Left colon (tissue), 2 donors: Measurements from ENCODE around the gene KRT20. TPM values are rescaled to one million over a fixed set of nuclear protein-coding genes. Genes with fewer than 3 reads are reported as not detected.

Experiments used
- ATAC-seq: fragments of 200-7000 bp; cut with Tn5 transposase; one replicate; pipeline ENCODE4 v1.9.1; 2020; ENCODE audit warnings: mild to moderate bottlenecking, moderate library complexity
- DNase-seq, 2 donors: peaks; one replicate each; pipeline ENCODE4 v3.0.0-alpha.2; 2020
- intact Hi-C, 2 donors: fragments of 100-400 bp; cut with DNase I in 1 of 2; cut with micrococcal nuclease in 1 of 2; formaldehyde crosslinking; loops; one replicate each; pipeline versions ENCODE4 v1.11.2 to v1.14.0; 2022; cut with DNase I, micrococcal nuclease
- total RNA-seq, 2 donors: library from RNA; stranded (reverse); fragmentation: NEBNext Ultra II Directional; extraction: Animal tissue kit (Norgen Biotek cat#: 25700); gene quantifications; one replicate each; pipeline ENCODE4 v1.2.1, GENCODE V29; 2021
- donor health status: DM: no; HTN: no; CAD: no.
- donor health status: DM: yes; HTN: yes; CAD: no.

The KRT20 gene
- total RNA-seq, 2 donors from 2014 or later = 1,413 to 1,967 TPM

DNA sequence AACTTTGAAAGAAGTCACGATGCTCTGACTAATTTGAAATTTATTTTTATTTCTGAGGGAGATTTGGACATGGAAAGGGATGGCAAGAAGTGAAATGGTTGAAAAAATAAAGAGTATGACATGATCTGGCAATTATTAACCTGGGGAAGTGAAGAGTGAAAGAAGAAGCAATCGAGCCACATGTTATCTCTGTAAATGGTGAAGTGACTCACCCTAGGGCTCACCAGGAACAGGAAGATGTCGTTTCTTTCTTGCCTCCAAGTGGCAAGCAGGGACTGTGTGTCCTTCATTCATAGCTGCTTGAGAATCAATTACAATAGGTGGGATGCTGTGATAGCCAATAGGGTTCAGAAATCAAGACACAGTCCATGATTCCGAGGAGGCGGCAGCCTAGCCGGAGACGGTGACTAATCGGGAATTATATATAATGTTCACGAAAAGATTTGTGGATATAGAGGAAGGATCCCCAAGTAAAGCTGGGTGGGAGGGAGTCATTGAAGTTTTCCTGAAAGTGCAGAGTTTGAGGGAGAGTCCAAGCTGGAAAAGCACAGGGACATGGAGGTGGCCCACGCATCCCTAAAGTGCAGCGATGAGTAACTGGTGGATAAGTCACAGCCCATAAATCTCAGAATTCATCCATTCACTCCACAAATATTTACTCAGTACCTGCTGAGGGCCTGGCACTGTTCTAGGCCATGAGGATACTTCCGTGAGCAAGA lies 18.2 kb upstream of the KRT20 start:
- DNase-seq (peak; percentile 50 to 73), ATAC-seq (peak; percentile 63)
- intact Hi-C loops = loop anchor here in 1 of 2 donors (10.0 kb wide), 2 partner anchors 642 to 762 kb away; no protein-coding TSS in a partner anchor

GRCh38 chr17:40902498-40902897 lies 17.5 kb upstream of the KRT20 start:
- ATAC-seq (peak; percentile 1), DNase-seq (no peak)
- intact Hi-C loops = loop anchor here in 1 of 2 donors (10.0 kb wide), 2 partner anchors 642 to 762 kb away; no protein-coding TSS in a partner anchor

GRCh38 chr17:40901981-40902474 lies 17.0 kb upstream of the KRT20 start:
- ATAC-seq (peak; percentile 70), DNase-seq (peak; percentile 50 to 78)
- intact Hi-C loops = loop anchor here in 1 of 2 donors (10.0 kb wide), 2 partner anchors 643 to 763 kb away; no protein-coding TSS in a partner anchor

DNA sequence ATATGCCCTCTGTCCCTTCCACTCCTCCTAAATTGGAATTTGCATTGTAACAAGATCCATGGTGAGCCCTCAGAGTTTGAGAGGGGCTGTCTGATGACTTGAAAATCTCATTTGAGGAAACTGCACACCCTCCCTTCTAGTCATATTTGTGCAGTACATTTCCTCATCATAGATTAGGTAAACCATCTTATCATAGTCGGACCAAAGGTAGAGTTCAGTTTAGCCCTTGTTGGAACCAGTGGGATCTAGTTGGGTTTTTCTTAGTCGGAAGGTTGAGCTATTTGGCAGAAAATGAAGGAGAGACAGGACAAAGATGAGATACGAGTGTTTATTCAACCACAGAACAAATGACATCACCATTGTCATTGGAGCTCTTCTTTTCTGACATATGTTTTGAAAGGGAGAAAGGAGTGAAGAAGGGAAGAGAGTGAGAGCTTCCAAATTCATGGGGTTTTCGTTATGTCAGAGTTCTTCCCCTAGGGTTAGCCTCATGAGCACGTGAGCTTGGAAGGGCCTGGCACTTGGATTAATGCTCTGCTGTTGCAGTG lies 15.8 kb upstream of the KRT20 start:
- peak; percentile 27 for ATAC-seq
- DNase-seq = no peak
- intact Hi-C loops = loop anchor here in 1 of 2 donors (10.0 kb wide), 2 partner anchors 644 to 764 kb away; no protein-coding TSS in a partner anchor

DNA sequence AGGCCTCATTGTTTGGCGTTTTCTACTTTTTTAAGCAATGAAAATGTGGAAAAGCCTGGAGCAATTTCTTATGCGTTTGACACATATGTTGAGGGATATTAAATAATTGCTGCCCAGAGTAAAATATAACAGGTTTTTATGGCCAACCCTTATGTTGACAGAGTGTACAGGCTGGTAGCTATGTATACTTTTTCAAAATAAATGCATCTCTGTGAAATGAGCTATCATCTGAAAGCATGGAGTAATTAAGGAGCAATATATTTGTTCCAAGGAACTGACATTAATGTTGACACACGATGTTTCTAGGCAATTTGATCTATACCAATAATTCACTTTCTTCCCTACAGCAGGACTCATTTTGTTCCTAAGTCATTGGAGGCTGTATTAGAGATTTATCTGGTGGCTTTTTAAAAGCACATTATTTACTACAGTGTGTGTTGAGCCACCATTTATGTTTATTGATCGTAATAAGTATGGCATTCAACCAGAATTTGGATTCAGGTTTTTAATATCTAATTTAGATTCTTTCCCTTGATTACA lies 11.9 kb upstream of the KRT20 start:
- intact Hi-C loops = no loop called here
- DNase-seq (no peak), ATAC-seq (no peak)

DNA sequence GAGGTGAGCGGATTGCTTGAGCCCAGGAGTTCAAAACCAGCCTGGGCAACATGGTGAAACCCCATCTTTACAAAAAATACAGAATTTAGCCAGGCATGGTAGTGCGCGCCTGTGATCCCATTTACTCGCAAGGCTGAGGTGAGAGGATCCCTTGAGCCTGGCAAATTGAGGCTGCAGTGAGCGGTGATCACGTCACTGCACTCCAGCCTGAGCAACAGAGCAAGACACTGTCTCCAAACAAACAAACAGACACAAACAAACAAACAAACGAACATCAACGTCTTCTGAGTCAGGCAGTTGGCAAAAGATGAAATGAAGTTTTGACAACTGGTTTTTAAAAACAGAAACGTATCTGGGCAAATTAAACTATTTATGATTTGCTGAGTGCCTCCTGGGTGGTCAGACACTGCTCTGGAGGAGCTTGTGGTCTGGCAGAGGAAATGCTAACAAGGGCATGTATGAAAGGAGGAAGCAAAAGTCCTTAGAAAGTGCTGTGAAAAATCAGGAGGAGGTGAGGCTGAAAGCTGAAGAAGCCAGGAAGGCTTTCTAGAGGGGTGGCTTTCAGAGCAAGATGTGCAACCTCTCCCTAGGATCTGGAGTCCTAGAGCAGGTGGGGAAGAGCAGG lies 10.2 kb upstream of the KRT20 start:
- ATAC-seq (no peak), DNase-seq (no peak)
- intact Hi-C loops = no loop called here

GRCh38 chr17:40888196-40888720 lies 3.2 kb upstream of the KRT20 start:
- DNase-seq = no peak

GRCh38 chr17:40886090-40886489 lies 1.0 kb upstream of the KRT20 start:
- intact Hi-C loops = no loop called here
- ATAC-seq = peak; percentile 16
- no peak for DNase-seq

More at GRCh38 chr17:40888196-40888720, 3.2 kb upstream of the KRT20 start:
- intact Hi-C loops = no loop called here
- no peak for ATAC-seq

- ATAC-seq (peak; percentile 83), DNase-seq (no peak)
- intact Hi-C loops = no loop called here
Measured at GRCh38 chr17:40883626-40884334, 1.3 kb downstream of the KRT20 start.

- no peak for ATAC-seq
- DNase-seq = no peak
- intact Hi-C loops = no loop called here
Measured at GRCh38 chr17:40883031-40883430, 2.0 kb downstream of the KRT20 start.

DNA sequence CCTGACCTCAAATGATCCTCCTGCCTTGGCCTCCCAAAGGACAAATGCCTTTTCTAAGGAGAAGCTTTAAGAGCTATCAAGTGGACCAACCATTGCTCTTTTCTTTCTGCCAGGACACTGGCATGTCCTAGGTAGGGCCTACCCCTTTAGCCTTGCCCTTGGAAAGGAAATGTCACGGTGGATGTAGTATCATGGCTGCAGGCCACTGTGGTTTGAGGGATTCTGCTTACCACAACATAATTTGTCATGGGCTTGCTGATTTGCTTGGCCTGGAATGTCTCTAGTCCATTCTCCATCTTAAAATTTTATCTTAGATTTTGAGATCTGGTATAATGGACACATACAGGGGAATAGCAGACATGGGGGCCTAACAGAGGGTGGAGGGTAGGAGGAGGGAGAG lies 6.0 kb downstream of the KRT20 start:
- intact Hi-C loops = no loop called here
- DNase-seq (no peak), ATAC-seq (no peak)

DNA sequence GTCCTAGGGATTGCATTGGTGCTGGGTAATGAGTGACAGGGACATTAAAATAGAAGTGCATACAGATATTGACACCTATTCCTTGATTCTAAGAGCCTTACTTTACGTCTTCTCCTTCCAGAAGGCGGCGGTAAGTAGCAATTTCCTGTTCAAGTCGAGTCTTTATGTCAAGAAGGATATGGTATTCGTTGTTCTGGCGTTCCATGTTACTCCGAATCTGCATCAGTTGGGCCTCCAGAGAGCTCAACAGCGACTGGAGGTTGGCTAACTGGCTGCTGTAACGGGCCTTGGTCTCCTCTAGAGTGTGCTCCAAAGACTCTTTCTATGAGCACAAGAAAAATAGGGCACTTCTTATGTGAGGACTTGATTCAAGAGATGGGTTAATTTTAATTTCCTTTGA lies 7.0 kb downstream of the KRT20 start:
- ATAC-seq (no peak), DNase-seq (no peak)
- intact Hi-C loops = no loop called here

- DNase-seq (no peak), ATAC-seq (no peak)
- intact Hi-C loops = no loop called here
Measured at GRCh38 chr17:40873801-40874200, 11.2 kb downstream of the KRT20 start.

DNA sequence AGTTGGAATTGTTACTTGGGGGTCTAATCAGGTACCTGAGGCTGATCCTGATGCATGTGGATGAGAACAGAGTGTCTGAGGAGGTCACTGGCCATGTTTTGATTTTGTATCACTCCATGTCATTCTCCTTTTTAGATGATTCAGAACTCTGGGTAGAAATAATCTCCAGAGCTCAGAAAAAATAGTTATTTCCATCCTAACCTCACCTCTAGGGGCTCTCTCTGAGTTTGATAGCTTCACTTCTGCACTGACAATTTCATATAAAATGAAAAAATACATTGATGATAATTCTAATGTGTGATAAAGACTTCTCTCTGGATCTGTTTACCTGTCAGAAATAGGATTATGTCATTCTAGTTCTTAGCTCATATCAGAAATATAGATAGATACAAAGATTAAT lies 11.8 kb downstream of the KRT20 start:
- DNase-seq (no peak), ATAC-seq (no peak)
- intact Hi-C loops = no loop called here

DNA sequence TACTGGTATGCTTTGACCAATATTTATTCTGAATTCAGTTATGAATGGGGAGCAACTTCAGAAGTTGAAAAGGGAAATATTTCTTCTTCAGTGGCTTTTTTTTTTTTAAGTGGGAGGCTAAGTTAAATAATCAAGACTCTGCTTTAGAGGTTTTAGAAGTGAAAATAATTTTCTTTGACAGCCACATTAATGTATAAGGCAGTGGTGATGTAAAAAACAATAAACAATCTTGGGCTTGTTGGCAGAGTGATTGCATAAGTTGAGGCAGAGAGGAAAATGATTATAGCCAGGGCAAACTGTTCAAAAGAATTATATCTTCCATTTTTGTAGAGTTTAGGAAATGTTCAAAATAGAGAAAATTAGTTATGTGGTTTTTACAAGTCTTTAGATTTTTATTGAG lies 12.6 kb downstream of the KRT20 start:
- ATAC-seq = no peak
- intact Hi-C loops = no loop called here

GRCh38 chr17:40871316-40871715 lies 13.7 kb downstream of the KRT20 start:
- intact Hi-C loops = no loop called here
- ATAC-seq = peak; percentile 33
- no peak for DNase-seq

More for the DNA sequence above, 12.6 kb downstream of the KRT20 start:
- DNase-seq = no peak

DNA sequence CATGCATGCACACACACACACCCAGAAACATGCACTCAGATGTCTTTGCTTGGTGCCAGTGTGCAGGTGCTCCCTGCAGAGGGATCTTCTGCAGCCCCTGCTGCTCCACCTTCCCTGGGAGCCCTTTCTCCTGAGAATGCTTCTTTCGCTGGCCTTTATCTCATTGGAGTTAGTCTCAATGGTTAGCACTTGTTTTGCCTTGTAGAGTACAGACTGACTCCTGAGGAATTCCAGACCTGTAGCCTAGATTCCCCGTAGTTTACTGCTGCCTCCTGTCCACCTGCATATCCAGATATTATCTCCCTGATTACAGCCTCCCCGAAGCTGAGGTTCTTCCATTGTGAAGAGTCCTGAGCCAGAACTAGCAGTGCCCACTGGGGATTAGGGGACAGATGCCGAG lies 14.9 kb downstream of the KRT20 start:
- intact Hi-C loops = no loop called here
- ATAC-seq = peak; percentile 15

GRCh38 chr17:40866838-40867237 lies 18.2 kb downstream of the KRT20 start, which contains the start of gene KRT12:
Gene KRT12, minus strand, starts transcription at chr17:40867223. Its CDS starts 37 bp downstream, at chr17:40867186.
- intact Hi-C loops = no loop called here
- ATAC-seq (no peak), DNase-seq (no peak)

More for the DNA sequence above, 14.9 kb downstream of the KRT20 start:
- DNase-seq = no peak
